Transverse colon (tissue), 4 donors: ENCODE results near the gene PPP1R9A. TPM values are rescaled to one million over a fixed set of nuclear protein-coding genes. Genes with fewer than 3 reads are reported as not detected.

ENCODE experiments used
- DNase-seq: peaks from one replicate; pipeline ENCODE4 v3.0.0-alpha.2; 2019
- H3K27ac ChIP-seq, 4 donors: fragments of 200-600 bp; sonication (generic); 2 replicates each; pipeline ENCODE4 v1.5.1; 2016 to 2018; ENCODE audit warnings: inconsistent platforms in 4 of 4
- H3K27me3 ChIP-seq: fragments of 200-600 bp; sonication (generic); 2 replicates; pipeline ENCODE4 v1.5.1; 2017; ENCODE audit warnings: inconsistent platforms
- H3K36me3 ChIP-seq, 4 donors: fragments of 200-600 bp; sonication (generic); 2 replicates each; pipeline ENCODE4 v1.5.1; 2017 to 2019; ENCODE audit warnings: inconsistent platforms in 4 of 4
- H3K4me1 ChIP-seq, 4 donors: fragments of 200-600 bp; sonication (generic); 2 replicates each; pipeline ENCODE4 v1.5.1; 2017 to 2020; ENCODE audit warnings: inconsistent platforms in 4 of 4
- H3K4me3 ChIP-seq, 4 donors: fragments of 200-600 bp; sonication (generic); 1 replicate in 1 of 4; 2 replicates in 3 of 4; pipeline versions ENCODE4 v1.5.1 to v1.6.1; 2017 to 2019; ENCODE audit warnings: inconsistent platforms in 4 of 4
- H3K9me3 ChIP-seq, 2 donors: fragments of 200-600 bp; sonication (generic); 2 replicates each; pipeline ENCODE4 v1.5.1; 2017 to 2019; ENCODE audit warnings: inconsistent platforms in 2 of 2
- EP300 ChIP-seq: sonication (generic); formaldehyde crosslinking; IDR thresholded peaks from one replicate; pipeline ENCODE4 v1.6.1; 2017; ENCODE audit warnings: antibody characterized with exemption, low read depth
- POLR2A ChIP-seq: fragments of 450-650 bp; IDR thresholded peaks from one replicate; pipeline ENCODE4 v1.6.1; 2016; ENCODE audit warnings: antibody characterized with exemption, mild to moderate bottlenecking, moderate library complexity
- POLR2AphosphoS5 ChIP-seq, 3 donors: sonication (generic); formaldehyde crosslinking; IDR thresholded peaks; one replicate each; pipeline ENCODE4 v1.6.1; 2016; ENCODE audit warnings: antibody characterized with exemption in 3 of 3
- WGBS, 2 donors: methylation state at CpG; one replicate each; pipeline ENCODE4 v1.1.5; 2018; ENCODE audit warnings: low coverage in 1 of 2; 5-methylcytosine and 5-hydroxymethylcytosine counted together
- in situ Hi-C, 4 donors: fragments of 200-750 bp; cut with MboI; loops; one replicate each; pipeline versions ENCODE4 v1.15.0 to v1.15.1; 2017; ENCODE audit warnings: low sequenced_read_pairs in 3 of 4, low pct_ligation_motif_present in 1 of 4, low pct_unique_long_range_greater_than_20kb in 1 of 4
- intact Hi-C: fragments of 100-400 bp; cut with DNase I; formaldehyde crosslinking; loops from one replicate; pipeline ENCODE4 v1.15.1; 2023; ENCODE audit warnings: low total_unique reads
- total RNA-seq, 4 donors: library from RNA; depleted of rRNA; stranded (reverse); fragments of >200 nt; gene quantifications; one replicate each; pipeline ENCODE4 v1.1.0, GENCODE V29; 2016
- TF ChIP-seq, protein P1 (sequence below), 5 experiments: fragments of 200-600 bp in 3 of 5; fragments of 450-650 bp in 2 of 5; sonication (generic) in 3 of 5; IDR thresholded peaks; 1 replicate in 2 of 5; 2 replicates in 3 of 5; pipeline ENCODE4 v1.5.1; 2016 to 2017; ENCODE audit warnings: antibody characterized with exemption in 5 of 5, inconsistent platforms in 3 of 5, mild to moderate bottlenecking in 2 of 5, moderate library complexity in 1 of 5

Gene PPP1R9A
- total RNA-seq, 4 donors from 2014 or later, result 13.1 to 30.0 (median 23.2) TPM

DNA sequence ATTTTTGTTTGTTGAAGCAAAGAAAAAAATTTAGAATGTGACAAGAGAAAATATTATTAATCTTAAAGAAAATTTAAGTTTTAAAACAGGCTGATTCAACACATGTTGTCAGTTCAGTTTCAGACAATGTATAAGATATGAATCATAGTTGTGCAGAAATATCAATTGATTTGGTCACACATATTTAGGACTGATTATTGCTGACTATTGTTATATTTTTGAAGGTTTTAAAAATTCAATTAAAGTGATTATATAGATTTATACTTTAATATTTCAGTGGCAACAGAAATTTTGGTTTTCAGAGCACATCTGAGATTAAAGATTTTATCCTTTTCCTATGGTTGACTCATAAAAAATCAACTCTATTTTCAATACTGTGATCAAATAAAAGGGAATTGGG is 284.4 kb downstream of the PPP1R9A start:
- Histone ChIP-seq H3K27ac (no peak overlapping the region), H3K4me1 (no peaks in the 10 kb centered on the region), H3K36me3 (no peaks in the 10 kb centered on the region), H3K9me3 (peaks cover 0 to 3% of the 10 kb centered on the region in 2 donors), H3K4me3 (no peak overlapping the region), H3K27me3 (no peaks in the 10 kb centered on the region)
- TF ChIP-seq, protein P1, sequence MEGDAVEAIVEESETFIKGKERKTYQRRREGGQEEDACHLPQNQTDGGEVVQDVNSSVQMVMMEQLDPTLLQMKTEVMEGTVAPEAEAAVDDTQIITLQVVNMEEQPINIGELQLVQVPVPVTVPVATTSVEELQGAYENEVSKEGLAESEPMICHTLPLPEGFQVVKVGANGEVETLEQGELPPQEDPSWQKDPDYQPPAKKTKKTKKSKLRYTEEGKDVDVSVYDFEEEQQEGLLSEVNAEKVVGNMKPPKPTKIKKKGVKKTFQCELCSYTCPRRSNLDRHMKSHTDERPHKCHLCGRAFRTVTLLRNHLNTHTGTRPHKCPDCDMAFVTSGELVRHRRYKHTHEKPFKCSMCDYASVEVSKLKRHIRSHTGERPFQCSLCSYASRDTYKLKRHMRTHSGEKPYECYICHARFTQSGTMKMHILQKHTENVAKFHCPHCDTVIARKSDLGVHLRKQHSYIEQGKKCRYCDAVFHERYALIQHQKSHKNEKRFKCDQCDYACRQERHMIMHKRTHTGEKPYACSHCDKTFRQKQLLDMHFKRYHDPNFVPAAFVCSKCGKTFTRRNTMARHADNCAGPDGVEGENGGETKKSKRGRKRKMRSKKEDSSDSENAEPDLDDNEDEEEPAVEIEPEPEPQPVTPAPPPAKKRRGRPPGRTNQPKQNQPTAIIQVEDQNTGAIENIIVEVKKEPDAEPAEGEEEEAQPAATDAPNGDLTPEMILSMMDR (IDR thresholded peaks at IDR 0.05), result no peak
- no peak for TF ChIP-seq POLR2A
- intact Hi-C loops (no loop called here), in situ Hi-C loops (no loop called here)
- DNase-seq, result no peak

DNA sequence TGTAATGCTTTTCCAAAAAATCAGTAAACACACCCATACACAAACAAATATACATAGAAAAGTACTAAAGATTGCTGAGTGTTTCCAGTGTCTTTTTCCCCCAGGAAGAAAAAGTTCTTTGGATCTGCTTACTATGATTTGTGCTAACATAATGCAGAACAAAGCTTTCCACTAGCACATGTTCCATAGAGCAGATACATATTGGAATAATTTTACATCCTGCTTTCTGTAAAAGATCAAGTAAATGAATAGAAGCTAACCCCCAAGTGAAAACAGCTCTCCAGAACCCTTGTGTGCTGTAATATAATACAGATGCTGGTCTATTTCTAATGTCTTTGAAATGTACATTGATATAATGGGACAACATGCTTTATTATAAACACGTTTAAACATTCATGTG is 291.5 kb downstream of the PPP1R9A start:
- no peak overlapping the region for H3K4me3 ChIP-seq
- WGBS, 2 donors, result 60 to 64% methylated on average over 1 of the region's 1 CpG
- intact Hi-C loops (no loop called here), in situ Hi-C loops (no loop called here)
- DNase-seq, result no peak
- no peaks in the 10 kb centered on the region for H3K9me3 ChIP-seq
- H3K36me3 ChIP-seq, result no peaks in the 10 kb centered on the region
- no peaks in the 10 kb centered on the region for H3K4me1 ChIP-seq
- no peaks in the 10 kb centered on the region for H3K27me3 ChIP-seq
- no peak overlapping the region for H3K27ac ChIP-seq
- TF ChIP-seq POLR2A (no peak), POLR2AphosphoS5 (IDR thresholded peaks at IDR 0.05) (no peak), EP300 (no peak)
- TF ChIP-seq, protein P1 (IDR thresholded peaks at IDR 0.05), result no peak

DNA sequence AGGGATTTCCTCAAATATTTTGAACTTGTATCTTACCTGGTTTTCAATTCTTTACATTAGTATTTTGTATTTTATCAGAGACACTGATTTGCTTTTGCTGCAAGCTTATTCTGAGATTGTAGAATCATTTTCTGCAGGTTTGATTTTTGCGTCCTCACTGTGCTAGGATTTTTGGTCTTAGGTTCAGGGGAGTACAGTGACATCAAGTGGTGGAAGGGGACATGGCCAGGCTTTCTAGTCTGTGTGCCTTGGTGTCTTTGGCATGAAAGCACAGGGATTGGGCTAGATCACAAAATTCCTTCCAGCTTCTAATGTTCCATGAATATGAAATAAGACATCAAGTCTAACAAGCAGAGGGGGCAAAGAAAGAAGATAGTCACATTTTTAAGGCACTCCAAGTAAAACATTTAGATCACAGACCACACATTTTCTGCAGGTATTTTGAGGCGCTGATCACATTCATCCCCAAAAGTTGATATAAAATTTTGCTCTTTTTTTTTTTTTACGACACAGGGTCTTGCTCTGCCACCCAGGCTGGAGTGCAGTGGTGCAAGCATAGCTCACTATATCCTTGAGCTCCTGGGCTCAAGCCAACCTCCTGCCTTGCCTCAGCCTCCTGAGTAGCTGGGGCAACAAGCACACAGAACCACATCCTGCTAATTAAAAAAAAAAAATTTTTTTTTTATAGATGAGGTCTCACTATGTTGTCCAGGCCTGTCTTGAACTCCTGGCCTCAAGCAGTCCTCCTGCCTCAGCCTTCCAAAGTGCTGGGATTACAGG is 292.6 kb downstream of the PPP1R9A start:
- in situ Hi-C loops (no loop called here), intact Hi-C loops (no loop called here)
- Histone ChIP-seq H3K9me3 (no peaks in the 10 kb centered on the region), H3K4me1 (no peaks in the 10 kb centered on the region), H3K36me3 (no peaks in the 10 kb centered on the region), H3K4me3 (no peak overlapping the region), H3K27me3 (no peaks in the 10 kb centered on the region), H3K27ac (no peak overlapping the region)
- 66 to 72% methylated on average over 3 of the region's 3 CpGs for WGBS, 2 donors
- peak; percentile 17 for DNase-seq
- TF ChIP-seq, protein P1 (IDR thresholded peaks at IDR 0.05), result peak; percentile 41 to 64 (median 61)
- TF ChIP-seq POLR2A, result no peak
- TF ChIP-seq POLR2AphosphoS5 (IDR thresholded peaks at IDR 0.05), result no peak

DNA sequence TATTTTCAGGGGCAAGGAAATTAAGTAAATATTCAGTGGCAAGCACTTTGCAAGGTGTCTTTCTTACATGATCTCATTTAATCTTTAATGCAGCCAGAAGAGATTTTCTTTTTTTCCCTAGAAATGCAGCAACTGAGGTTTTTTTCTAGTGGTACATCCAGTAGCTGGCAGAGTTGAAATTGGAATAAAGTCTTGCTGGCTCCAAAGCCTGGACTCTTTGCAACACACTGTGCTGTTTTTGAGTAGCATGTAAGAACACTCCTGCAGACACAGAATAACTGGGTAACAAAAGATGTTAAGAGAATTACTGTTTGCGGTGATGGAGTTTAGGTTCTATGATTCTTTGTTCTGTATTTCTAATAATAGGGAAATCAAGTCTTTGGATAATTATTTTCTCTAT is 293.3 kb downstream of the PPP1R9A start:
- TF ChIP-seq, protein P1 (IDR thresholded peaks at IDR 0.05), result no peak
- H3K9me3 ChIP-seq, result no peaks in the 10 kb centered on the region
- in situ Hi-C loops, result no loop called here
- 93 to 97% methylated on average over 1 of the region's 1 CpG for WGBS, 2 donors
- H3K4me3 ChIP-seq, result no peak overlapping the region
- intact Hi-C loops, result no loop called here
- H3K4me1 ChIP-seq, result no peaks in the 10 kb centered on the region
- H3K36me3 ChIP-seq, result no peaks in the 10 kb centered on the region
- no peak overlapping the region for H3K27ac ChIP-seq
- DNase-seq, result no peak
- H3K27me3 ChIP-seq, result no peaks in the 10 kb centered on the region
